Pancreas (tissue), 10 donors: Measurements from ENCODE around the gene POU1F1. TPM values are rescaled to one million over a fixed set of nuclear protein-coding genes. Genes with fewer than 3 reads are reported as not detected.
A peak's percentile ranks its signal among the peaks of the same experiment; 100 is the strongest.

Experiments
- ATAC-seq, 4 donors: fragments of 200-7000 bp; cut with Tn5 transposase; one replicate each; pipeline versions ENCODE4 v1.8.0 to v1.9.1; 2020; ENCODE audit warnings: mild to moderate bottlenecking in 4 of 4, moderate library complexity in 4 of 4
- DNase-seq, 6 donors: peaks; one replicate each; pipeline ENCODE4 v3.0.0-alpha.2; 2020
- FAIRE-seq: peaks from 2 replicates; lab custom pipeline; 2012; peaks lifted over from hg19 to GRCh38; lab: Jason Lieb, UNC
- H3K27ac ChIP-seq, 4 donors: fragments of 200-600 bp; sonication (generic); 1 replicate in 3 of 4; 2 replicates in 1 of 4; pipeline versions ENCODE4 v1.5.0 to v1.8.0; 2020
- H3K27me3 ChIP-seq, 4 donors: fragments of 200-600 bp; one replicate each; pipeline ENCODE4 v1.8.0; 2021
- H3K36me3 ChIP-seq, 3 donors: fragments of 200-600 bp; sonication (generic) in 1 of 3; one replicate each; pipeline versions ENCODE4 v1.5.0 to v1.8.0; 2020 to 2021
- H3K4me1 ChIP-seq, 3 donors: fragments of 200-600 bp; one replicate each; pipeline ENCODE4 v1.8.0; 2021
- H3K4me3 ChIP-seq, 4 donors: fragments of 200-600 bp; sonication (generic) in 2 of 4; one replicate each; pipeline versions ENCODE4 v1.5.0 to v1.8.0; 2020 to 2021
- H3K9me3 ChIP-seq, 4 donors: fragments of 200-600 bp; one replicate each; pipeline ENCODE4 v1.8.0; 2021
- WGBS, 2 donors: extraction: QIAGEN DNeasy Blood & Tissue Kit; methylation state at CpG; one replicate each; pipeline ENCODE4 v1.1.7; 2013; 5-methylcytosine and 5-hydroxymethylcytosine counted together
- intact Hi-C, 3 donors: fragments of 100-400 bp; cut with DNase I; formaldehyde crosslinking; loops; one replicate each; pipeline versions ENCODE4 v1.11.1 to v1.14.2; 2022
- polyA plus RNA-seq, 2 donors: library from polyadenylated mRNA; stranded (reverse); fragments of 200-250 nt; gene quantifications; one replicate each; pipeline ENCODE4 v1.2.3, GENCODE V29; 2013
- total RNA-seq, 6 donors: library from RNA; stranded (reverse); fragmentation: NEBNext Ultra II Directional in 4 of 6; extraction: Animal tissue kit (Norgen Biotek cat#: 25700) in 4 of 6; gene quantifications; one replicate each; pipeline versions ENCODE4 v1.2.1 to v1.2.4, GENCODE V29; 2021 to 2023
- TF ChIP-seq, protein P1 (sequence below), 4 donors: fragments of 200-600 bp; sonication (generic) in 3 of 4; IDR thresholded peaks; one replicate each; pipeline versions ENCODE4 v1.5.0 to v1.8.0; 2021; ENCODE audit warnings: antibody characterized with exemption in 4 of 4
- donor health status: healthy with polysubstance abuse.
- donor health status: DM: no; HTN: no; CAD: no; lungs with moderate emphysema.
- donor health status: DM: no; HTN: no; CAD: no.
- donor health status: control.
- donor health status: control.
- donor health status: Bipolar disorder and iron deficiency.
- donor health status: DM: yes; HTN: yes; CAD: no.
- donor health status: DM: no; HTN: no; CAD: no.
- donor health status: DM: no; HTN: no; CAD: no.
- donor health status: DM: yes; HTN: yes; CAD: no.

POU1F1 gene
- total and polyA plus RNA-seq, 8 donors: not detected

DNA sequence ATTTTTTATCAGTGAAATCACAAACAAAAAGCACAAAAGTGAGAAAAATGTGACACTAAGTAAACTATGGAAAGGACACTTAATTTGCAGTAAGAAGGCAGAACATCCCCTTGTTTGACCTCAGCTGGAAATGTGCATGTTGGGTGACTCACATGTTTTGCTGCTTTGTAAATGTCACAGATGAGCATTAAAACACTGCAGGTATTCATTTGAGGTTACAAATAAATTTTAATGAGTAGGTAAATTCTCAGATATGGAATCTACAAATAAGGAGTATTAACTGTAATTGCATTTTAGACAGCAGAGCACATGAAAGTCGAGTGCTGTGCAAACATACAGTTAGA is 29.0 kb downstream of the POU1F1 start:
- ATAC-seq: no peak
- no peak overlapping the region for H3K27ac ChIP-seq
- no peak for DNase-seq
- TF ChIP-seq, protein P1, sequence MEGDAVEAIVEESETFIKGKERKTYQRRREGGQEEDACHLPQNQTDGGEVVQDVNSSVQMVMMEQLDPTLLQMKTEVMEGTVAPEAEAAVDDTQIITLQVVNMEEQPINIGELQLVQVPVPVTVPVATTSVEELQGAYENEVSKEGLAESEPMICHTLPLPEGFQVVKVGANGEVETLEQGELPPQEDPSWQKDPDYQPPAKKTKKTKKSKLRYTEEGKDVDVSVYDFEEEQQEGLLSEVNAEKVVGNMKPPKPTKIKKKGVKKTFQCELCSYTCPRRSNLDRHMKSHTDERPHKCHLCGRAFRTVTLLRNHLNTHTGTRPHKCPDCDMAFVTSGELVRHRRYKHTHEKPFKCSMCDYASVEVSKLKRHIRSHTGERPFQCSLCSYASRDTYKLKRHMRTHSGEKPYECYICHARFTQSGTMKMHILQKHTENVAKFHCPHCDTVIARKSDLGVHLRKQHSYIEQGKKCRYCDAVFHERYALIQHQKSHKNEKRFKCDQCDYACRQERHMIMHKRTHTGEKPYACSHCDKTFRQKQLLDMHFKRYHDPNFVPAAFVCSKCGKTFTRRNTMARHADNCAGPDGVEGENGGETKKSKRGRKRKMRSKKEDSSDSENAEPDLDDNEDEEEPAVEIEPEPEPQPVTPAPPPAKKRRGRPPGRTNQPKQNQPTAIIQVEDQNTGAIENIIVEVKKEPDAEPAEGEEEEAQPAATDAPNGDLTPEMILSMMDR (IDR thresholded peaks at IDR 0.05): no peak
- WGBS, 2 donors: 58 to 73% methylated on average over 1 of the region's 1 CpG
- FAIRE-seq: no peak
- no peaks in the 10 kb centered on the region for H3K9me3 ChIP-seq
- no peak overlapping the region for H3K4me3 ChIP-seq
- H3K36me3 ChIP-seq: peaks cover 0 to 25% (median 4%) of the 10 kb centered on the region in 3 donors
- H3K4me1 ChIP-seq: no peaks in the 10 kb centered on the region
- intact Hi-C loops: no loop called here
- H3K27me3 ChIP-seq: no peaks in the 10 kb centered on the region

DNA sequence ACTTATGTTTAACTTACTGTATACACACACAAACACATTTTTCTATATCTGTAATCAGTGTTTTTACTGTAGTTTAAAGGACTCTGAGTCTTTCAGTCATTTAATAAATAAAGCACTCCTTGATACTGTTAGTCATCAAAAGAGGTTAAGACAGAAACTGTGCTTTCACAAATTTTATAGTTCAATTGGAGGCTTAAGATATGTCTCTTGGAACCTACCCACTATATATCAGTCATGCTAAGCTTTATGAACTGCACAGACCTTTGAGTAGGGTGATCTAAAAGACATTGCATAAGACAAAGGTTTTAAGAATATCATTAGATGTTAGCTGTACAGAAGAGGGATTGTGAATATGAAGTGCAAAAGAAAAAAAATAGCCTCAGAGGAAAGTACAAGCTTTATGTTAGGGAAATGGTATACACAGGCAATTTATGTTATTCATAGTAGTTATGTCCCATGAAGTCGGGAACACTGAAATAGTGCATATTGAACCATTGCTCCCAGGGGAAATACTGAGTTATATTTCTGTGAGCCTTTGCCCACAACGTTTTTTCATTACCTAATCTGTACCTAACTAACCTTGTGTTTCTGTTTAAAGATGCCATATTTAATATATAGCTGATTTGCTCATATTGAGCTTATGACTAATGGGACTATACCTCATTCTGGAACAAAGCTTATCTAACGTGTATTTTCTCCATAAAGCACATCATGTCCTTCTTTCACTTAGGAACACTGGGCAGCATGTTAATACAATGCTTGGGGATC is 29.5 kb downstream of the POU1F1 start:
- intact Hi-C loops: no loop called here
- ATAC-seq (peak in 1 of 4 donors; percentile 21), DNase-seq (no peak), FAIRE-seq (no peak)
- H3K27me3 ChIP-seq: no peaks in the 10 kb centered on the region
- H3K4me3 ChIP-seq: no peak overlapping the region
- H3K9me3 ChIP-seq: no peaks in the 10 kb centered on the region
- TF ChIP-seq, protein P1 (IDR thresholded peaks at IDR 0.05): no peak
- no peaks in the 10 kb centered on the region for H3K4me1 ChIP-seq
- peaks cover 0 to 25% (median 4%) of the 10 kb centered on the region in 3 donors for H3K36me3 ChIP-seq
- WGBS, 2 donors: 68 to 71% methylated on average over 3 of the region's 3 CpGs
- no peak overlapping the region for H3K27ac ChIP-seq

DNA sequence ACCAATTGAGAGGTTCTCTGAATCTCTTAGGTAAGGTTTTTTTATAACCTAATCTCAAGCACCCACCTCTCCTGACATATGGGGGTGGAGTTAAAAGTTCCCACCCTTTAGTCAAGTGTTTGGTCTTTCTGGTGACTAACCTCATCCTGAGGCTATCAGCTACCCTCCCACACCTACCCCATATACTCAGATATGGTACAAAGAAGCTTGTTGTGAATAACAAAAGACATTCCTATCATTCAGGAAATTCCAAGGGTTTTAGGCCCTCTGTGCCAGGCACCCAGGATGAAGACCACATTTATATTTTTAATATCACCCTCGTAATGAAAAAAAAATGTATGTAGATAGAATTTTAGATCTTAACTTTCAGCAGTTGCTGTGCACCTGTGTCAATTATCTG is 40.3 kb downstream of the POU1F1 start:
- DNase-seq (no peak), FAIRE-seq (no peak), ATAC-seq (no peak)
- TF ChIP-seq, protein P1 (IDR thresholded peaks at IDR 0.05): no peak
- Histone ChIP-seq H3K4me1 (peaks cover 0 to 19% (median 6%) of the 10 kb centered on the region in 3 donors), H3K4me3 (no peak overlapping the region), H3K27me3 (no peaks in the 10 kb centered on the region), H3K27ac (no peak overlapping the region), H3K36me3 (peaks cover 0 to 5% (median 0%) of the 10 kb centered on the region in 3 donors), H3K9me3 (no peaks in the 10 kb centered on the region)
- 100% methylated on average over 1 of the region's 1 CpG for WGBS, 2 donors
- intact Hi-C loops: no loop called here

DNA sequence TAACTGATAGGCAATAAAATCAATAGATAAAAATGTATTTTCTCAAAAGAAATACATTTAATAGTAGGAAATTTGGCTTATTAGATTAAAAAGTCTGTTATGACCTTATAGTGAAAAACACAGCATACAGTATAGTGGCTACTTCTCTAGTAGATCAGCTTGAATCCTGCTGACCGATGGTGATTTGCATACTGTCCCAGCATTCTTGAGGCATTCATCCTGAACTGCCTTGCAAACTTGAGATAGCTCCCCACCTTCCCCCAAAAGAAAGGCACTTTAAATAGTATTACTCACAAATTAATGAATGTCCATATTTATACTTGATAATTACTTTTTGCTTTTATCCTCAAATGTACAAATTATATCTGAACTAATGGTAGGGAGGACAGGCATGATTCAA is 42.6 kb downstream of the POU1F1 start:
- no peak for DNase-seq
- Histone ChIP-seq H3K4me3 (no peak overlapping the region), H3K27me3 (no peaks in the 10 kb centered on the region), H3K27ac (no peak overlapping the region), H3K36me3 (no peaks in the 10 kb centered on the region), H3K9me3 (no peaks in the 10 kb centered on the region), H3K4me1 (peaks cover 16 to 37% (median 20%) of the 10 kb centered on the region in 3 donors)
- no peak for ATAC-seq
- FAIRE-seq: no peak
- TF ChIP-seq, protein P1 (IDR thresholded peaks at IDR 0.05): no peak
- intact Hi-C loops: no loop called here
- WGBS, 2 donors: 79 to 92% methylated on average over 1 of the region's 1 CpG

DNA sequence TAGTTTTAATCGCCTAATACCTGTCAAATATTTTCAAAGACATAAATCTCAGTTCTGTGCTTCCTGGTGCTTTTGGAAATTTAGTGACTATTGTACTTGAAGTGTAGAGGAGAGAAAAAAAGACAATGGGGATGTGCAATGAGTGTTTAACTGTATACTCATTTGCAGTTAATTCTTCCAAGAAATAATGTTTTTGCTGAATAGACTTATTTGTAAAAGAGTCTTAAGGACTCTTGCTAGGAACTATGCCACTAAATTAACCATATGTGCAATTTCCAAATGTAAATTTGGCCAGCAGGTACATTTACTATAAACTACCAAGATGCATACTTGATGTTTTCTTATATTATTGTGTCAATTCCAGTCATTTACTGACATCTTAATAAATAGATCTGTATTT is 47.3 kb downstream of the POU1F1 start:
- FAIRE-seq (no peak), ATAC-seq (no peak), DNase-seq (no peak)
- no peak overlapping the region for H3K27ac ChIP-seq
- TF ChIP-seq, protein P1 (IDR thresholded peaks at IDR 0.05): no peak
- intact Hi-C loops: no loop called here
- H3K27me3 ChIP-seq: no peaks in the 10 kb centered on the region
- no peaks in the 10 kb centered on the region for H3K36me3 ChIP-seq
- 23% methylated on average over 1 of the region's 1 CpG for WGBS, 2 donors
- H3K4me1 ChIP-seq: peaks cover 16 to 39% (median 24%) of the 10 kb centered on the region in 3 donors
- peak overlapping the region in 2 of 4 donors; percentile 84 to 90 for H3K4me3 ChIP-seq
- no peaks in the 10 kb centered on the region for H3K9me3 ChIP-seq
